NCI-H2107 treated with DMSO at 0.1 percent for 48 hours (cell line): ENCODE data around the gene DMD.
"Not testable (repeated sequence)": the region's sequence is repeated elsewhere in the genome, so short reads cannot be mapped to it uniquely, and the experiment has no call there.

Experiments
- DNase-seq: peaks from one replicate; lab custom pipeline; 2025; ENCODE audit not compliant: unreplicated experiment; lab: John Stamatoyannopoulos, UW

Gene DMD

DNA sequence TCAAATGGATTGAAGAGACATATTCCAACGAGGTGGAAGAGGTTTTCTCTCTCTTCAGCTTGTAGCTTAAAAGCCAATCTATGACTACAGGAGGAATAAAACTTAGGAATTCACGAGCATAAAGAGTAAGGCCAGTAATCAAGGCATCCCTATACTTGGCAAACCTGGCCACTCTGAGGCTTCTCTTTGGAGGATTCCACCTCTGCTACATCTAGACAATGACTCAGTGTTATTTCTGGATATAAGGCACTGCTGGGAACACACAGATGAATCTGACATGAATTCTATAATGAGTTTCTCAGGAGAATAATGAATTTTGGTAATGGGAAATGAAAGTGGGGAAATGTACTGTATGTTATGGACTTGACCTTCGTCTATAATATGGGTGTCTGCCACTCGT is 1123.7 kb downstream of the DMD start:
- DNase-seq, result no peak

DNA sequence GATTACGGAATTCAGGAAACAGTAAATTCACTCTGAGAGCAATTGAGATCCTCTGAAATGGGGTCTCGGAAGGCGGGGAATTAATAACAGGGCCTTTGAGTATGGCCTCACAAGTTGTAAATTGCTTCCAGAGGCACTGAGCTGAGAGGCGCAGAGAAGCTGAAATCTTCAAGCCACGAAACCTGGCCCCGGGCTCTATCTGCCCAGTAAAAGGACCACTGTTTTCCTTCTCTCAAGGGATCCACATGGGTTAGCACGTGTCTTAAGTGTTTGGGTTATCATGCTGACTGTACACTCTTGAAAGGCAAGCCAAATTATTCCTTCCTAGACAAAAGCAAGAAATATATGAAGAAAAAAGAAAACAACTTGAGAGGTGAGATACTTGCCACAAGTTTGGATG is 1126.6 kb downstream of the DMD start:
- no peak for DNase-seq

DNA sequence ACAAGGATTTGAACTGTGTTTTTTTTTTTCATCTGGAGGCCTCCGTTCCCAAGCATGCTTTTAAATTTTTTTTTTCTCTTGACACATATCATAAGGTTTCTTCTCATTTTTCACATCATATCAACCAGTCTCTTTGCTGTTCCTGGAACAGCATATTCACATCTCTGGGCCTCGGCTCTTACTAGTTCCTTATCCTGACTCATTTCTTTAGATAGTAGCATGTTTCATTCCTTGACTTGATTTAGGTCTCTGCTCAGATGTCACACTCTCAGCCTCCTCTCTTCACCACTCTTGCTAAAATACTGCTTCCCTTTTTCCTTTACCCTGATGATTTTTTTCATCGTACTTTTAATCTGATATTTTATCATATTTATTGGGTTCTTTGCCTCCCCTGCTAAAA is 1163.1 kb downstream of the DMD start:
- no peak for DNase-seq

DNA sequence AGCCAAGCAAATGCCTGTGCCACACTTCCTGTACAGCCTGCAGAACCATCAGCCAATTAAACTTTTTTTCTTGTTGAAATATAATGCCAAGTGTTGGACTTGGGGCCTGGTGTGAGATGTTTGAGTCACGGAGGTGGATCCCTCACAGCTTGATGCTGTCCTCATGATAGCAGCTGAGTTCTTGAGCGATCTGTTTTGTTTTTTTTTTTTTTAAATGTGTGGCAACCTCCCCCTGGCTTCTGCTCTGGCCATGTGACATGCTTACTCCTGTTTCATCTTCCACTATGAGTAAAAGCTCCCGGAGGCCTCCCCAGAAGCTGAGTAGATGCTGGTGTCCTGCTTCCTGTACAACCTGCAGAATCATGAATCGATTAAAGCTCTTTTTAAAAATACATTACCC is 1166.2 kb downstream of the DMD start:
- no peak for DNase-seq

DNA sequence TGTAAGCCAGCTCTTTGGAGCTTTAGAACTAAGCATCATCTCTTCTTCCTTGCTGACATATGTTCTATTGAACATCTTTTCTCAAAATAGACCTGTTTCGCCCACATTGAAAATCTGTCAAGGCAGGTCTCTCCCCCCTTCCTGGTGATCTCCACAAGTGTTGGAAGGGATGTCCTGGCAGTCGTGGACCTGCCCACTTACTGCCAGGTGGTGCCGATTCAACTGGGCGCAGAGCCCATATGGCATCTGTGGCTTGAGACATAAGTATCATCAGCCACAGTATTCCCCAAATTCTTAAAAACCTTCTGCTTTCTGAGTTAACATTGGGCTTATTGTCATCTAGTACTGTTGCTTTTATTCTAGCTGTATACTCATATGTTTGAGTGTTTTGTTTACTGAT is 1170.2 kb downstream of the DMD start:
- DNase-seq, result no peak

DNA sequence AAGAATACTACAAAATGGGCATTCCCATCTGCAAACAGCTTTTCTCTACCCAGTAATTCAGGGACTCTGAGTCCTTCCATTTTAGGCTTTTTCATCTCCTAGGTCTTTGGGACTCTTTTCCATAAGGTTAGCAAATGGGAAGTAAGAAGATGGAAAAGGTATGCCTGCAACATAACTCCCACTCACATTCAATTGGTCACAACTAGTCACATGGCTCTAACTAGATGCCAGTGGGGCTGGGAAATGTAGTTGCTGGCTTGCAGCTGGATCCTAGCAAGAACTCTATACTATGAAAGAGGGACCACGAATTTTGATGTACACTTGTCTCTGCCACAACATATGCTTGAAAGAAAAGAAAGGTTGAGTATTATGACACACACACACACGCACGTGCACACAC is 1184.6 kb downstream of the DMD start:
- no peak for DNase-seq

DNA sequence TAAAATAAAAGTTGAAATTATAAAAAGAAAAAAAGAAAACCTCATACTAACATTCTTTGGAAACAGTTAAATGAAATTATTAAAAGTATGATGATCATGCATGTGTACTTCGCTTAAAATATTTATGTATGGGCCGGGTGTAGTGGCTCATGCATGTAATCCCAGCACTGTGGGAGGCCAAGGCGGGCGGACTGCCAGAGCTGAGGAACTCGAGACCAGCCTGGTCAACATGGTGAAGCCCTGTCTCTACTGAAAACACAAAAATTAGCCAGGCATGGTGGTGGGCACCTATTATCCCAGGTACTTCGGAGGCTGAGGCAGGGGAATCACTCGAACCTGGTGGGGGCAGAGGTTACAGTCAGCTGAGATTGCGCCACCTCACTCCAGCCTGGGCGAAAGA is 1187.3 kb downstream of the DMD start:
- no peak for DNase-seq

DNA sequence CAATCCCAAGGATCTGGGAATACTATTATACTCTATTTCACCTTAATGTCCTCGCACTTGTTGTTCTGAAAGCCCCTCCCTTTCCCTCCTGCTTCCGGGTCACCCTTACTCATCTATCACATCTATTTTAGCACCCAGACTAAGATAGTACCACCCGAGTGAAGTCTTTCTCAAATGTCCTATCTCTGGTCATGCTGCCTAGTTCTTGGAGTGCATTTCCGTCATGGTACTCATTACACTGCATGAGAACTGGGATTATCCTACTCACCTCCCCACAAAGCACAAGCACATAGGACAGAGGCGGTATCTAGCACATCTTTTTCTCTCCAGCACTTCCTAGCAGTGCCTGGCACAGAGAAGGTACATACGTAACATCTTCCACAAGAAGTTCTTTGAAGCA is 1195.2 kb downstream of the DMD start:
- DNase-seq, result no peak

DNA sequence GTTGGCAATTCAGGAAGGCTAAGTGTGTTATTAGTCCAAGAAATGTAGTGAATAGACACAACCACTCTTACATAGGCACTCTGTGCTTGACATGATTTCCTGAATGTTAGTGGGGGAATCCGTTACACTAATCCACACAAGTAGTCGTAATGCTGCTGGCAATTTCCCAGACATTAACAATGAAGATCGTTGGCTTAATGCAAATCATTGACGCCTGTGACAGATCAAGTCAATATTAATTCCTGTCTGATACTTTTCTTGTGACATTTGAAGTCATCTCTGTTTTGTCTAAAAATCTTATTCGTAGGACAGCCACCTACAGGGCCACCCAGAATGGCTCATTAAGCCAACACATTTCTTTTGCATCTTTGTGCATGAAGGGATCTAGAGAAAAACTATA is 1200.4 kb downstream of the DMD start:
- DNase-seq, result no peak

DNA sequence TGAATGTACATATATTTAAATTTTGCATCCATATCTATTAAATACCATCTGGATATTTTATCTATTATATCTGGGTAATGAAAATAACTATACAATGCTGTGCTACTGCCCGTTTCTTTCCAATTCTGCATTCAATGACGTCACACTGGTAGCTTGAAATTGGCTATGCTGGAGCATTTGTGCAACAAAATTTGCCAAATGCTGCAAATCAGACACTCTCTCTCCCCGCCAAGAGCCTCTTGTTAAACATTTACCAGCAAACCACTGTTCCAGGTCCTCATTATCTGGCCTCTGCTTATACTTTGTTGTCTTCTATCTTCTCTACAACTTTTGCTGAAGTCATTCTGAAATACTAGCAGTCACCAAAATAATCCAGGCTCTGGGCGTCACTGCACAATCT is 1201.1 kb downstream of the DMD start:
- DNase-seq, result no peak

DNA sequence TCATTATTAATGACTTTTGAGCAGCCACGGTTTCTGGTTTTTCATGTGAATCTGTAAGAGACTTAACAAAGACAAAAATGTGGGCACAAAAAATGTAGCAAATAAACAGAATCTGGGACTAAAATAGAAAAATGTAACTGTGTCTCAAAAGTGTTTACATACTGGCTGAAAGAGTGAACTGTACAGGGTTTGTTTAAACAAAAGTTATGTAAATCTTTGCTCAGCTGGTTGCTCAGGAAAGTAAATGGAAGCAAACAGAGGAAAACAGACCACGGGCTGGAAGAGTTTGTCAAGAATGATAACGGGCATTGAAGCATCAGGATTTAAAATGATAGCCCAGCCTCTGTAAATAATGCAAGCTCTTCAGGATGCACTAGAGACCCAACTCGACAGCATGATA is 1217.7 kb downstream of the DMD start:
- no peak for DNase-seq

DNA sequence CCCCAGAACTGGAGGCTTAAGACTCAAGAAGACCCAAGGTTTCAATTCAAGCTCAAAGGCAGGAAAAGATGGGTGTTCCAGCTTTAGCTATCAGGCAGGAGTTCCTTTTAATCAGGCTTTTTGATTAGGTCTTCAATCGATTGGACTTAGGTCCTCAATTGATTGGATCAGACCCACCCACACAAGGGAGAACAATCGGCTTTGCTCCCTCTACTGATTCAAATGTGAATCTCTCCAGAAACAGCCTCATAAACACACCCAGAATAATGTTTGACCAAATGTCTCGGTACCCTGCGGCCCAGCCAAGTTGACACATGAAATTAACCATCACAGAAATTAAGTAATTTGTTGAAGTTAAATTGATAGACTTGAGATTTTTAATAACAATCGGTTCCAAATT is 1222.4 kb downstream of the DMD start:
- DNase-seq, result no peak

DNA sequence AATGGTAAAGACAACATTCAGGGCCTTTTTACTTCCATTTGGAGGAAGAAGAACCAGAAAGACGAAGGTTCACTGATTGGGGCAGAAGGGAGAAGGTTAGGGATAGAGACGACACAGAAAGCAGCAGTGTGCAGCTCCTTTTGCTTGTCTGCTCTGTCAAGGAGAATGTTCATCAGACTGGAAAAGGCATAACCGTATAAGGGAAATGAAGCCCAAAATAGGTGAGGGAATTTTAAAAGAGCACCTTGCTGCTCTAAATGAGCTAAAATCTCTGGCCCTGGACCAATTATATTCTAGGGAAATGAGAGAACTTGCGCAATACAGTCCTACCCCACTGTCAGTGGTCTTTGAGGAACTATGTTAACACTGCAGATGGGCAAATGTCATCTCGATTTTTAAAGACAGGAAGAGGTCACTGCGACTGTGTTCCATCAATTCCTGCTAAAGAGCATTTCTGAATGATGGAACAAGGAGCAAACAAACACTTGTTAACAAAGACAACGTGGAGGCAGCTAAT is 1229.7 kb downstream of the DMD start:
- DNase-seq, result no peak

DNA sequence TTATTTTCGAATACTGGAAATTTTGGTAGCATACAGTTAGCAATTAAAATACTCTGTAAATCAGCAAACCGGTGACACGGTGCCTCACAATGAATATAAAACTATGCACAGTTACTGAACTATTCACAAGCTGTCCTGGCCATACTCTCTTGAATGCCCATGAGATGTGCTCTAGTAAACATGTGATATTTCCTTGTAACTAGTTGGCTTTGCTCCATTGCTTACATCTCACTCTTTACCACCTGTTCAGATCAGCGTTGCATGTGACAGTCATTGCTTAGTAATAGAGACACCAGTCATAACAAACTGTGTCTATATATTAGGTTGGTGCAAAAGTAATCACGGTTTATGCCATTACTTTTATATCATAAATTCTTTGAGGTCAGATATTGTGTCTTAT is 1241.6 kb downstream of the DMD start:
- no peak for DNase-seq

DNA sequence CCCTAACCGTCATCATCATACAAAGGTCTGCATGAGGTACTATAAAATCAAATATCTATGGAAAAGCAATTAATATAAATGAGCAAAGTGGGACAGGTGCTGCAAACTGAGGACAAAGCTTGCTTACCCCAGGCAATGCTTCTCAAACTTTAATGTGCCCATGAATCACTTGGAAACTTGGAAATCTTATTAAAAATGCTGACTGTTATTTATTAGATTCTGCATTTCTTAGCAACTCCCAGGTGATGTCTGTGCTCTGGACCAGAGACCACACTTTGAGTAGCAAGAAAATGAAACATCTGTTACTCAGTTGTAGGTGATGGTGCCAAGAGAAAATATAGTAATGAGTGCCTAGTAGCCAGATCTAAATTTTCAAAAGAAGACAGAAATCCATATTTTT is 1249.1 kb downstream of the DMD start:
- DNase-seq, result no peak

DNA sequence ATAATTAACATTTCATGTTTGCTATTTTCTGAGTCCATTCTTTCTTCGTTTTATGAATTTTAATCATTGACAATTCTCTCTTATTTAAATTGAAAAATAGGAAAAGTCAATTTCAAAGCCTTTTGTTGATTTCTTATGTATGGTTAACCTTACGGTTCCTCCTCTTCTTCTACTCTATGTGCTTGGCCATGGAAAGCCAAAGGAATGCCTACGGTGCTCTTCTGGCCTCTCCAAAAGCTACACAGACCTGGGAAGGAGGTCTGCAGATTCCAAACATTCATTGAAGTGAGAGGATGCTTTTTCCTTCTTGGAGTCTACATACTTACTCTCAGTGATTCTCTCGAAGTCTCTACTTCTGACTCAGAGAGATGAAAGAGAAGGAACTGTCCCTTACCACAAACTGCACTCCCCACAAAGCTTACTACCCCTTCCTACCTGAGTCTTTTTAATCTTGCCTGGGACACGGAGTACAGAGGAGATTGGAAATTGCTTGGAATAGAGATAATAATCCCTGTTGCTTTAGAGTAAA is 1276.4 kb downstream of the DMD start:
- DNase-seq, result no peak

DNA sequence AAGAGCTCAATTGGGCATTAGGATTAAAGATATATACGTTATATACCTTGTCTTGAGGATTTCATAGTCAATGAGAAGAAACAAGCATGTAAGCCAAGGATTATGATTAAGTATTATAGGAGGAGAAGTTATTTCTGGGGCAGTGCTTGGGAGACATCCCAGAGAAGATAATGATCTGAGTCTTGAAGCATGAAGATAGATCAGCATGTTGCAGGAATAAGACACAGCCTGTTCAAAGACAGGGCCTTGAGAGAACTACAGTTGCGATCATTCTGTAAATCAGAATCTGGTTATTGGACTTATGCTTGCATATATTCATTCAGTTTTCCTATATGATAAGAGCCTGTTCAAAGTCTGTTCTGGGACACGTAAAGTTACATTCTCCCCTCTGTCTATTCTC is 1277.3 kb downstream of the DMD start:
- DNase-seq, result no peak

DNA sequence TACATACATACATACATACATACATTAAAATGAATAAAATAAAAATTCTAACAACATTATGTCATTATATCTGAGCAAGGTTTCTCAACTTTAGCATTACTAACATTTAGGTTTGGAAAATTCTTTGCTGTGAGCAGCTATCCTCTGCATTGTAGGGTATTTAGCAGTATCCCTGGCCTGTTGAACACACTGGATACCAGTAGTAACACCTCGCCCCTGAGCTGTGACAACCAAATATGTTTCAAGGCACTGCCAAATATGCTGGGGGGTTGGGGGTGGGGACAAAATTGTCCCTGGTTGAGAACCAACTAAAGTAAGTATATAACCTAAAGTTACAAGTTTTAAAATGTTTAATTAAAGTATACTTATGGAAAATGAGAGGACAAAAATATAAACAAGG is 1278.6 kb downstream of the DMD start:
- no peak for DNase-seq

DNA sequence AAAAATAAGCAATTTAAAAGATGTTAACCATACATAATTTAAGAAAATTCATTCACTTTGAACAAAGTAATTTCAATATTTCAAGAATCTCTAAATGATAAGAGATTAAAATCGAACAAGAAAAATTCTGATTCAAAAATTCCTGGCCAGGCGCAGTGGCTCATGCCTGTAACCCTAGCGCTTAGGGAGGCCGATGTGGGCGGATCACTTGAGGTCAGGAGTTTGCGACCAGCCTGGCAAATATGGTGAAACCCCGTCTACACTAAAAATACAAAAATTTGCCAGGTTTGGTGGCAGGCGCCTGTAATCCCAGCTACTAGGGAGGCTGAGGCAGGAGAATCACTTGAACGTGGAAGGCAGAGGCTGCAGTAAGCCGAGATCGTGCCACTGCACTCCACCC is 1279.0 kb downstream of the DMD start:
- not testable (repeated sequence) for DNase-seq

DNA sequence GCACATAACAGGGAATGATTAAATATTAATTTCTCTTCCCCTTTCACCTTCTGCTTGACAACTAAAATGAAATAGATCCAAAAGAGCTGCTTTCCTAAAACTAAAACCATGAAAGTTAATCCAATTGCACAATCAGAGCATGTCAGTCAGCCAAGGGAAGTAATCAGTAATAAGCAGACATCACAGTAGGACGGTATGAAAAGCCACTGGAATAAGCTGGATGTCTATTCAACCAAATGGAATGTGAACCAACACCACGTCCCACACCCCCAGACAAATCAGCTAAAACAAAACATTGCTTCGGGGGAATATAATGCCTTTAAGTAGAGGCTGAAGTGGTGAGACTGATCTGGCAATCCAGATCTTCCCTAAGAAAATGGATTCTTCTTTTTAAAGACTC is 1280.1 kb downstream of the DMD start:
- DNase-seq, result no peak

DNA sequence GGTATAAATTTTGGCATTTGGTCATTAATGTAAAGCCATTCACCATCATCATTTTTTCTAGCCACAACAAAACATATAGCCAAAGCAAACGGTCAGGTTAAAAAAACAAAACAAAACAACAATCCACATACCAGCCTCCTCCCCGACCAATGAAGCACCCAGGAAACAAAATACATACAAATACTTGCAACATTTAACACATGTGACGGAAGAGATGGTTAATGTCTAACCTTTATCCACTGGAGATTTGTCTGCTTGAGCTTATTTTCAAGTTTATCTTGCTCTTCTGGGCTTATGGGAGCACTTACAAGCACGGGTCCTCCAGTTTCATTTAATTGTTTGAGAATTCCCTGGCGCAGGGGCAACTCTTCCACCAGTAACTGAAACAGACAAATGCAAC is 1282.0 kb downstream of the DMD start:
- no peak for DNase-seq

DNA sequence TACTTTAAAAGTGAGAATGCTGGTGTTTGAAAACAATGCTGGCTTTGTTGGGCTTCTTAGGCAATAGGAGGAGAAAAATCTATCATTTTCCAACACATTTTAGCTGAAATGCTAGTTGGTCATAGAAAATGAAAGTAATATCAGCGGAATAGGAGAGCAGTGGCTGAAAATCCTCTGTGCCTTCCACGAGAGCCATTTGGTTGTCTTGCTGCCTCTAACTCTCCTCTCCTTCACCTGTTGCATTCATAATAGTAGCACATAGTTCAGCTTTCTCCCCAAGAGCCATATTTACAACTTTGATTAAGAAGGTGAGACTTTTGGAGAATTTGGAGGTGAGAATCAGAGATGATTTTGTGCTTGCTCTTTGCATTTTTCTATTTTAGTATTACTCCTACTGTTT is 1290.1 kb downstream of the DMD start:
- no peak for DNase-seq

DNA sequence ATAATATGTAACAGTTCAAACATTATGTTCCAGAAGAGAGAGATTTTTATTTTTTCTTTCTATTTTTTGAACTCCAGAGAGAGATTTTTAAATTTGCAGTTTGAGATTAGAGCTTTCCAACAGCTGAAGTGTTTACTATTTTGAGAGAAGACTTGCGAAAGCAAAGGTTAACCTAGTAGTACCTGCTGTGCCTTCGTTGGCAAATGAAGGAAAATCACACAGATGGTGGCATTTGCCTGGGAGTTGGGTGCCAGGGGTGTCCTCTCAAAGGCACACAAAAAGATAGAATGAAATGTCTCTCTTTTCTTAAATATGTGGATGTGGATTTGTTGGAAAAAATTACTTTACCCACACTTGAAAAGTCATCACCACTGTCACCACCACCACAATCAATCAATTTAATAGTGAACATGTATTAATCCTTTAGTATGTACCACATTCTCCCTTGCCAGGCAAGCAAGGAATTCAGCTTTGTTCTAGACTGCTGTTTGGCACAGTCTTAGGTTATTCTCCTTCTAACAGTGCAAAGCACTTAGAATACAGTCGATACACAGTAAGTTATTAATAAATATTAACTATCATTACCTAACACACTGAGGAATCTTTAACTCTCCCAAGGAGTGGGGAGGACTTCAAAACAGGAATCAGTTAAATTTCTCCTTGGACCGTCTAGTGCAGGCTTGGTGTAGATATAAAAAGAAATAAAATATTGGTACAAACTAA is 1301.3 kb downstream of the DMD start:
- no peak for DNase-seq
